ENCODE results near the gene LRRC8D.

LRRC8D gene

DNA sequence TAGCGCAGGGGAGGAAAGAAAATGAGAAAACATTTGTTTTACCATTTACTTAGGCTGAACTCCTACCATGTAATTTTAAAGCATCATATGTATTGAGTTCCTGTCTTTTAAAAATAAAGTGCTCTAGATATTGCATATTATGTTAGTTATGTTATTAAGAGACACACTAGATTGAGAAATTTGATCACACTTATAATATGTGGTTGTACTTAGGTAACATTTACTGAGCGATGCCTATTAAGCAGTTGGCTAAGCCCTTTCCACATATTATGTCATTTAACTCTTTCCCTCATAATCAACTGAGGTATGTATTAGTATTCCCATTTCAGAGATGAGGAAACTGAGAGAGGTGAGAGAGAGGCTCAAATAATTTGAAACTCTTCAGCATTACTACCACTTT, 4.5 kb upstream of the LRRC8D start:
- Histone ChIP-seq H3K27ac (ENCODE audit: insufficient read depth, low read length, poor library complexity, severe bottlenecking) (no peak overlapping the region), H3K4me3 (ENCODE audit: insufficient read depth, low read depth, low read length, poor library complexity, severe bottlenecking) (no peak overlapping the region), H3K4me1 (ENCODE audit: control insufficient read depth, insufficient read depth, low read length, poor library complexity, severe bottlenecking) (peaks cover 8% of the 10 kb centered on the region), H3K9me3 (ENCODE audit: control insufficient read depth, low read length) (no peaks in the 10 kb centered on the region), H3K36me3 (ENCODE audit: control insufficient read depth, insufficient read depth, low read length) (no peaks in the 10 kb centered on the region), H3K27me3 (replicated peaks; ENCODE audit: control insufficient read depth, insufficient read depth, low read length, poor library complexity, severe bottlenecking) (no peaks in the 10 kb centered on the region)
- DNase-seq: no peak

DNA sequence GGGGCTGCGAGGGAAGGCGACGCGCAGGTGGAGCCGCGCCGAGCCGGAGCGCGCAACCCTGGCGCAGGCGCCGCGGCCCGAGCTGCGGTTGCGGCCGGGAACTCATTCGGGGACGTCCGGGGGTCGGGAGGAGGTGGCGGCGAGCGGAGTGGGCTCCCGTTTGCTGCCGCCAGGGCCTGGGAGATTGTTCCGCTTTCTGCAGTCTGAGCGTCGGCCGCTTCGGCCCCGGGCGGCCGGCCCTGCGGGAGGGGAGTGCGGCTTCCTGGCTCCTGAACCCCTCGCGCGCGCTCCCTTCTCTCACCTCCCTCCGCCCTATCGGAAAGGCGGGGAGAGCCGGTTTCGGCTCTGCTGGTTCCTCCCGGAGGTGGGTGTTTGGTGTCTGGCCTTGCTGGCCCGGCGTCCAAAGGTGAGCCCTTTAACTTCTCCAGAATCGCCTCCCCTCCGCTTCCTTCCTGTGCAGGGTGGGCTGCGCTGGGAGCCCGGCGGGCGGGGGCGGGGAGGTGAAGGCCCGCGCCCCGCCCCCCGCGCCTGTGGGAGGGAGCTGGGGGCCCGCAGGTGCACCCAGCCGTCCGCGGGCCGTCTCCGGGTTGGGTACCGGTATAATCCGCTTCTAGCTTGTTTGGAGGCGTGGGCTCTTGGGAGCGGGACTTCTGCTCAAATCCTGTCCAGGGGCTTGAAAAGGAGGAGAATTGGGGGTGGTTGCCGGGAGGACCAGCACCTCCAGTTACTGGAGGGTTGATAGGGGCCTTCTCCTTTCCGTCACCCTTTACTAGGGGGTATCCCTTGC, 683 bp downstream of the LRRC8D start:
- DNase-seq: peak; percentile 42 to 49 (median 48)
- peaks cover 12% of the 10 kb centered on the region for H3K4me1 ChIP-seq (ENCODE audit: control insufficient read depth, insufficient read depth, low read length, poor library complexity, severe bottlenecking)
- peak overlapping the region; percentile 62 for H3K27ac ChIP-seq (ENCODE audit: insufficient read depth, low read length, poor library complexity, severe bottlenecking)
- H3K36me3 ChIP-seq (ENCODE audit: control insufficient read depth, insufficient read depth, low read length): no peaks in the 10 kb centered on the region
- H3K9me3 ChIP-seq (ENCODE audit: control insufficient read depth, low read length): no peaks in the 10 kb centered on the region
- peak overlapping the region; percentile 90 for H3K4me3 ChIP-seq (ENCODE audit: insufficient read depth, low read depth, low read length, poor library complexity, severe bottlenecking)
- H3K27me3 ChIP-seq (replicated peaks; ENCODE audit: control insufficient read depth, insufficient read depth, low read length, poor library complexity, severe bottlenecking): no peaks in the 10 kb centered on the region

DNA sequence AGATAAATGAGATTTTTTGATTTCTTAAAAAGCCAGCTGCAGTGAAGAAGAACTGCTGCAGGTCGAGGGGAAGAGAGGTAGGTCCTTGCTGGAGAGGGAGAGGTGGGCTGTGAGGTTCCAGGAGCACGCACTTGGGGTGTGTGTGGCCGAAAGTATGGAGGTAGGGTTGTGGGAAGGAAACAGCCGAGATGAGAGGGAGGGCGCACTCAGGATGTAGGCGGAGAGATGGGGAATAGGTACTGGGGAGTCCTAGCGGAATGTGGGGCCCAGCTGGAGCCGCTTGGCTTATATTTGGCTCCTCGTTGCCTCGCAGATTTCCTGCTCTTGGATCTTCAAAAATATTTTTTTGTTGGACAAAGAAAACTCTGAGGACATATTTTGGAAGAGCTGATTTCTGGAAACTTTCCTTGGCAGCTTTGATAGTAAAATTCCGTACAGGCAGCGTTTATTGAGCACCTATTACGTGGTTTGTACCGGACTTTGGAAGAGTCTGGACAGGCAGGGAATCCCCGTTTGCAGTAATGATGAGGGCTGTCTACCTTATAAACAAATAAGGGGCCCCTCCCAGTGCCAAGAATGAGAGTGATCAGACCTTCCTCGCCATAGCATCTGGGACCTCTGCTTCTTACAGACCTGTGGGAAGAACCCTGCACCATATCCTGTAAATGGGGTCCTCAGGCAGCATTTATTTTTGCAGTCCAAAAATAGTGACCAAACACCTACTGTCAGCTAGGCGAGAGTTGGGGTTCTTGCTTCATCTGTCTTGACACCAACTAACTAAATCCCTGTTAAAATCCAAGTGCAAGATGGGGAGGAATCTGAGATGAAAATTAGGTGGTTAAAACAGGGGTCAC, 1.5 kb downstream of the LRRC8D start:
- no peaks in the 10 kb centered on the region for H3K36me3 ChIP-seq (ENCODE audit: control insufficient read depth, insufficient read depth, low read length)
- H3K27me3 ChIP-seq (replicated peaks; ENCODE audit: control insufficient read depth, insufficient read depth, low read length, poor library complexity, severe bottlenecking): no peaks in the 10 kb centered on the region
- no peak for DNase-seq
- H3K4me1 ChIP-seq (ENCODE audit: control insufficient read depth, insufficient read depth, low read length, poor library complexity, severe bottlenecking): peaks cover 12% of the 10 kb centered on the region
- H3K27ac ChIP-seq (ENCODE audit: insufficient read depth, low read length, poor library complexity, severe bottlenecking): peak overlapping the region; percentile 62
- H3K4me3 ChIP-seq (ENCODE audit: insufficient read depth, low read depth, low read length, poor library complexity, severe bottlenecking): peak overlapping the region; percentile 90
- no peaks in the 10 kb centered on the region for H3K9me3 ChIP-seq (ENCODE audit: control insufficient read depth, low read length)

DNA sequence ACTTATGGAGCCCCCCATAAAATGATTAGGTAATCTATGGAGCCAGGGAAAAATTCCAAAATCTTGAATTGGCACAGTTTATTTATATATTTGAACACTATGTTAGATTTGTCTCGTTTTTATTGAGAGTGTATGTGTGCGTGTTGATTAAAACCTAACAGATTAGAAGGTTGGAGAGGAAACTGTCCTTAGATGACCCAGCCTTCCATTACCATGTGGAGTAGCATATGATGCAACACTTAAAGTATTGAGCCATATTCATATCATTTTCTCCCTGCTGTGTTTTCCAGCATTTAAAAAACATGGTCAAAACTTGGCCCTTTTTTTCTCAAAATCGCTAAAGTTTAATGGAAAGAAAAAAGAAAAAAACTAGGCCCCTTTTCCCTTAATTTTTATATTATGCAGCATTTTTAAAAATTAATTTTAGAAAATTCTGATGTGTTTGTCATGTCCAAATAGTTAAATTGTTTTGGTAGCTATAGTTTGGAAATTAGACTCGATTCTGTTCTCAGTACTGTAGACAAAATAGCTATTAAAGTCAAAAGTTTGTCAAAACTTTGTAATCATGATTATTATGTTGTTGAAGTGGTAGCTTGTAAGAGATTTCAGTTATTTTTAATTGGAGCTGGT, 2.3 kb downstream of the LRRC8D start:
- Histone ChIP-seq H3K4me1 (ENCODE audit: control insufficient read depth, insufficient read depth, low read length, poor library complexity, severe bottlenecking) (peaks cover 12% of the 10 kb centered on the region), H3K27me3 (replicated peaks; ENCODE audit: control insufficient read depth, insufficient read depth, low read length, poor library complexity, severe bottlenecking) (no peaks in the 10 kb centered on the region)

DNA sequence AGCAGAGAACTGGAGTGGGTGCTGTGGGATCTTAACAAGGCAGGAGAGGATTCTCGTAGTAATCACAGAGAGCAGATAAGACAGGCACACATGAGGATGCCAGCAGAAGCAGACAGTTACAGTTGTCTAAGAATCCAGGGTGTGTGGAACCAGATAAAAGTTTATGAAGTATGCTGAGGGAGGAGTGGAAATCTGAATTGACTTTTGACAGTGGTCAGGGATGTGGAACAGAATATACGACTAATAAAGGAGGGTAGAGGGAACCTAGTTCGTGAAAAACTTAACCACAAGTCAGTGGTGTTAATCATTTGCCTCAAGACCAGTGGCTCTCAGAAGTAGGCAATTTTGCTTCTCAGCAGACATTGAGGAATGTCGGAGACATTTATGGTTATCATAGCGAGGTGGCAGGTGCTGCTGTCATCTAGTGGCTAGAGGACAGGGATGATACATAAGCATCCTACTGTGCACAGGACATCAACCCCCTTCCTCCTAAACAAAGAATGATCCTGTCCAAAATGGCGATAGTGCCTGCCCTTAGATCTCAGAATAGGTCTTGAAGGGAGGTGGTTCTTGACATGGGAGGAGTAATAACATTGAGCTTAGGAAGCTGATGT, 3.0 kb downstream of the LRRC8D start:
- no peak for DNase-seq
- Histone ChIP-seq H3K27me3 (replicated peaks; ENCODE audit: control insufficient read depth, insufficient read depth, low read length, poor library complexity, severe bottlenecking) (no peaks in the 10 kb centered on the region), H3K27ac (ENCODE audit: insufficient read depth, low read length, poor library complexity, severe bottlenecking) (no peak overlapping the region), H3K4me3 (ENCODE audit: insufficient read depth, low read depth, low read length, poor library complexity, severe bottlenecking) (no peak overlapping the region), H3K4me1 (ENCODE audit: control insufficient read depth, insufficient read depth, low read length, poor library complexity, severe bottlenecking) (peaks cover 13% of the 10 kb centered on the region), H3K9me3 (ENCODE audit: control insufficient read depth, low read length) (no peaks in the 10 kb centered on the region), H3K36me3 (ENCODE audit: control insufficient read depth, insufficient read depth, low read length) (no peaks in the 10 kb centered on the region)

More for the DNA sequence above, 2.3 kb downstream of the LRRC8D start:
- no peak for DNase-seq
- Histone ChIP-seq H3K9me3 (ENCODE audit: control insufficient read depth, low read length) (no peaks in the 10 kb centered on the region), H3K36me3 (ENCODE audit: control insufficient read depth, insufficient read depth, low read length) (no peaks in the 10 kb centered on the region), H3K4me3 (ENCODE audit: insufficient read depth, low read depth, low read length, poor library complexity, severe bottlenecking) (no peak overlapping the region), H3K27ac (ENCODE audit: insufficient read depth, low read length, poor library complexity, severe bottlenecking) (no peak overlapping the region)

DNA sequence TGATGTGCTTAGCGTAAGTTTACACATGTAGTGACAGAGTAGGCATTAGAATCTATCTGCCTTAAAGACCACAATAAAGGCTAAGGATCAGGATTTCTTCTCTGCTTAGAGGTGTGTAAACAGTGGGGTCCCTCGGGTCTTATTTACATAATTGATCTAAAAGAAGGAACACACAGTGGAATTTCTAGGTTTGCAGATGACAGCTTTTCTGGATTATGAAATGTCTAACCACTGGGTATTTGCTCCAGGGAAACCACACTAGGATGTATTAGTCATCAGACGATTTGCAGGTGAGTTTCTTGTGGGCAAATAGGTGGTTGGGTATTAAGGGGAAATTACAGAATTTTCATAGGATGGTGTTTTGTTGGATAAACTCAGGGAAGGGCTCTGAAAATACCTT, 5.8 kb downstream of the LRRC8D start:
- no peak for DNase-seq
- Histone ChIP-seq H3K9me3 (ENCODE audit: control insufficient read depth, low read length) (no peaks in the 10 kb centered on the region), H3K36me3 (ENCODE audit: control insufficient read depth, insufficient read depth, low read length) (no peaks in the 10 kb centered on the region), H3K4me3 (ENCODE audit: insufficient read depth, low read depth, low read length, poor library complexity, severe bottlenecking) (no peak overlapping the region), H3K27me3 (replicated peaks; ENCODE audit: control insufficient read depth, insufficient read depth, low read length, poor library complexity, severe bottlenecking) (no peaks in the 10 kb centered on the region), H3K27ac (ENCODE audit: insufficient read depth, low read length, poor library complexity, severe bottlenecking) (no peak overlapping the region), H3K4me1 (ENCODE audit: control insufficient read depth, insufficient read depth, low read length, poor library complexity, severe bottlenecking) (peaks cover 6% of the 10 kb centered on the region)

DNA sequence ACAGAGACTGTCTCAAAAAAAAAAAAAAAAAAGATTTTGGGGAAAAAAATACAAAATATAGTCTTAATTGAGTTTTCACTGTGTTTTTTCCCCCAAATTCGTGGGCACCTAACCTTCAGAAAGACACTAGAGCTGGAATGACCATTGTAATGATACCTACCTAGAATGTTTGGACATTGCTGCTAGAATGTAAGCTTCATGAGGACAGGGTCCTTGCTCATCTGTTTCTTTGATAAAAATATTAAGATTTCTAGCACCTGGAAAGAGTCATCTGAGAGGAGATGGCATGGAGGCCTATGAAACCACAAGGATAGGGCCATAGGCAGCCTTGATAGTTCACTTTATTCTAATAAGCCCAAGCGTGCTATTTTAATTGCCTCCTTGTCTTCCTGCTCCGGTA, 6.5 kb downstream of the LRRC8D start:
- DNase-seq: no peak
- Histone ChIP-seq H3K4me3 (ENCODE audit: insufficient read depth, low read depth, low read length, poor library complexity, severe bottlenecking) (no peak overlapping the region), H3K27ac (ENCODE audit: insufficient read depth, low read length, poor library complexity, severe bottlenecking) (no peak overlapping the region), H3K4me1 (ENCODE audit: control insufficient read depth, insufficient read depth, low read length, poor library complexity, severe bottlenecking) (peaks cover 3% of the 10 kb centered on the region), H3K9me3 (ENCODE audit: control insufficient read depth, low read length) (no peaks in the 10 kb centered on the region), H3K36me3 (ENCODE audit: control insufficient read depth, insufficient read depth, low read length) (no peaks in the 10 kb centered on the region), H3K27me3 (replicated peaks; ENCODE audit: control insufficient read depth, insufficient read depth, low read length, poor library complexity, severe bottlenecking) (no peaks in the 10 kb centered on the region)

DNA sequence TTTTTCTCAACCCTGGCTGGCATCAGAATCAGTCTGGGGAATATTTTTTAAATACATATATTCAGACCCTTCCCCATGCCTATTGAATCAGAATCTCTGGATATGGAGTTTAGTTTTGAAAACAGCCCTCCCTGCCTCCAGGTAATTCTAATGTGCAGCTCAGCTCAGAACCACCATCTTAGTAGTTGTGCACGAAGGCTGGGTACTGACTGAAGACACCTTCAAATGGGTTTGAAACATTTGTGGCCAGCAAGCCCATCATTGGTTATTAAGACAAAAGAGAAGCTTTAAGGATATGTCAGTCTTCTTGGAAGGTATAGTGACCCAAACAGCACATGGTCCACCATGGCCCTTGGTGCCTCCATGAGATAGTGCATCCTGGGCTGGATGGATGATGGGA, 7.1 kb downstream of the LRRC8D start:
- Histone ChIP-seq H3K4me3 (ENCODE audit: insufficient read depth, low read depth, low read length, poor library complexity, severe bottlenecking) (no peak overlapping the region), H3K27ac (ENCODE audit: insufficient read depth, low read length, poor library complexity, severe bottlenecking) (no peak overlapping the region), H3K36me3 (ENCODE audit: control insufficient read depth, insufficient read depth, low read length) (no peaks in the 10 kb centered on the region), H3K27me3 (replicated peaks; ENCODE audit: control insufficient read depth, insufficient read depth, low read length, poor library complexity, severe bottlenecking) (no peaks in the 10 kb centered on the region), H3K9me3 (ENCODE audit: control insufficient read depth, low read length) (no peaks in the 10 kb centered on the region), H3K4me1 (ENCODE audit: control insufficient read depth, insufficient read depth, low read length, poor library complexity, severe bottlenecking) (peaks cover 3% of the 10 kb centered on the region)
- DNase-seq: no peak

DNA sequence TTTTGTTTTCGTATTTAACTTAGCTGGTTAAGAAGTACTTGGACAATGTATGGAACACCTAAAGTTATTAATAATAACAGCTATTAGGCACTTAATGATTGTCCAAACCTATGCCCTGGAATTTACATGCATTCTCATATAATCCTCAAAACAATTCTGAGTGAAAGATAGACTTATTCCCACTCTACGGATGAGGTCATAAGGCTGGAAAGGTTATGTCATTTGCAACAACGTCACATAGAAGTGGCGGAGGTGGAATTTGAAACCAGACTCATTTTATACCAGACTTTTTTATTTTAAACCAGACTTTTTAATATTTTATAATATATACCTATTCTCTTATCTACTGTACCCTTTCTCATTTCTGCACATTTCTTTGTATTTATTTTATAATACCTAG, 8.4 kb downstream of the LRRC8D start:
- H3K27me3 ChIP-seq (replicated peaks; ENCODE audit: control insufficient read depth, insufficient read depth, low read length, poor library complexity, severe bottlenecking): no peaks in the 10 kb centered on the region
- no peaks in the 10 kb centered on the region for H3K36me3 ChIP-seq (ENCODE audit: control insufficient read depth, insufficient read depth, low read length)
- H3K4me3 ChIP-seq (ENCODE audit: insufficient read depth, low read depth, low read length, poor library complexity, severe bottlenecking): no peak overlapping the region
- H3K4me1 ChIP-seq (ENCODE audit: control insufficient read depth, insufficient read depth, low read length, poor library complexity, severe bottlenecking): peaks cover 3% of the 10 kb centered on the region
- no peak overlapping the region for H3K27ac ChIP-seq (ENCODE audit: insufficient read depth, low read length, poor library complexity, severe bottlenecking)
- no peaks in the 10 kb centered on the region for H3K9me3 ChIP-seq (ENCODE audit: control insufficient read depth, low read length)
- DNase-seq: no peak

Measured in effector memory CD4-positive, alpha-beta T cell (primary cell).